ENCODE measurements around the gene CORO1C. TPM values are rescaled to one million over a fixed set of nuclear protein-coding genes. Genes with fewer than 3 reads are reported as not detected.

The CORO1C gene
- total RNA-seq, 1 experiment from 2014 or later = 139 TPM

DNA sequence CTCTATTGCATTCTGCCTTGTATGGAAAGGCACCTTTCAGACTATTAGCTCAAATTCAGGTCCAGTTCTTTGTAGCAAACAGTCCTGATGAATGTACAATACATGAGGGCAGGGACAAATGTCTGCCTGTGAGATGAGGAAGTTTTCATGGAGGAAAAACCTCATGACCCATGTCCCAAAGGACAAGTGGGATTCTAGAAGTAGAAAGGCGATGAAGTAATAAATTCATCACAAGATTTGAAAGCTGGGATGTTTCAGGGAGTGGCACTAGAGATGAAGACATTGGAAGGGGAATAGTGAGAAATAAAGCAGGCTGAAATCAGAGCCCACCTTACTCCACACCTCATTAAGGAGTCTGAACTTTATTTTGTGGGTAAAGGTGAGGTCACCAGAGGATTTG, 4.2 kb downstream of the CORO1C start:
- Histone ChIP-seq H3F3A (ENCODE audit: insufficient read depth, low read depth) (peaks cover 44% of the 10 kb centered on the region), H2AFZ (no peak overlapping the region), H3K9me3 (ENCODE audit: insufficient read depth, low read depth) (no peaks in the 10 kb centered on the region), H3K4me2 (peak overlapping the region; percentile 91; the same call in 1 of the 2 replicates), H3K4me1 (replicated peaks; ENCODE audit: insufficient read depth) (peaks cover 59% of the 10 kb centered on the region), H3K9me2 (ENCODE audit: insufficient read depth) (no peaks in the 10 kb centered on the region), H3K27ac (no peak overlapping the region), H4K20me1 (ENCODE audit: insufficient read depth) (no peaks in the 10 kb centered on the region), H3K4me3 (no peak overlapping the region), H3K27me3 (ENCODE audit: insufficient read depth, low read depth) (no peaks in the 10 kb centered on the region), H3K36me3 (ENCODE audit: low read depth) (no peaks in the 10 kb centered on the region), H3K79me2 (ENCODE audit: low read depth) (peaks cover 80% of the 10 kb centered on the region)
- CTCF ChIA-PET = no interaction called here
- POLR2A ChIA-PET (ENCODE audit: unreplicated experiment) = no interaction called here
- BruUV-seq (replicated peaks) = no TSS peak
- intact Hi-C loops (cut with micrococcal nuclease; ENCODE audit: unreplicated experiment) = no loop called here
- no peak for DNase-seq
- TF ChIP-seq, protein P1, sequence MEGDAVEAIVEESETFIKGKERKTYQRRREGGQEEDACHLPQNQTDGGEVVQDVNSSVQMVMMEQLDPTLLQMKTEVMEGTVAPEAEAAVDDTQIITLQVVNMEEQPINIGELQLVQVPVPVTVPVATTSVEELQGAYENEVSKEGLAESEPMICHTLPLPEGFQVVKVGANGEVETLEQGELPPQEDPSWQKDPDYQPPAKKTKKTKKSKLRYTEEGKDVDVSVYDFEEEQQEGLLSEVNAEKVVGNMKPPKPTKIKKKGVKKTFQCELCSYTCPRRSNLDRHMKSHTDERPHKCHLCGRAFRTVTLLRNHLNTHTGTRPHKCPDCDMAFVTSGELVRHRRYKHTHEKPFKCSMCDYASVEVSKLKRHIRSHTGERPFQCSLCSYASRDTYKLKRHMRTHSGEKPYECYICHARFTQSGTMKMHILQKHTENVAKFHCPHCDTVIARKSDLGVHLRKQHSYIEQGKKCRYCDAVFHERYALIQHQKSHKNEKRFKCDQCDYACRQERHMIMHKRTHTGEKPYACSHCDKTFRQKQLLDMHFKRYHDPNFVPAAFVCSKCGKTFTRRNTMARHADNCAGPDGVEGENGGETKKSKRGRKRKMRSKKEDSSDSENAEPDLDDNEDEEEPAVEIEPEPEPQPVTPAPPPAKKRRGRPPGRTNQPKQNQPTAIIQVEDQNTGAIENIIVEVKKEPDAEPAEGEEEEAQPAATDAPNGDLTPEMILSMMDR (conservative IDR thresholded peaks at IDR 0.05) = no peak
- TF ChIP-seq EZH2 (IDR thresholded peaks at IDR 0.05; ENCODE audit: low read depth) = no peak

DNA sequence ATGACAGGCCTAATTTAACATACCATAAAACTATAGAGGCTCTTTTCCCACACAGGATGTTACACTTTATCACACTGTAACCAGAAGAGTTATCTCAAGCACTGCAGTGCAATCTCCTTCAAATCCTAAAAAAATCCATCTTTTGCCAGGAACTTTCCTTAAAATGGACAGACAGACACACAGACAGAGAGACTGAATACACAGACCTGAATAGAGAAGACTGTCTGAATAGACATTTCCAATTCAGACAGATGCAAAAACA, 6.5 kb downstream of the CORO1C start:
- intact Hi-C loops (cut with micrococcal nuclease; ENCODE audit: unreplicated experiment) = no loop called here

DNA sequence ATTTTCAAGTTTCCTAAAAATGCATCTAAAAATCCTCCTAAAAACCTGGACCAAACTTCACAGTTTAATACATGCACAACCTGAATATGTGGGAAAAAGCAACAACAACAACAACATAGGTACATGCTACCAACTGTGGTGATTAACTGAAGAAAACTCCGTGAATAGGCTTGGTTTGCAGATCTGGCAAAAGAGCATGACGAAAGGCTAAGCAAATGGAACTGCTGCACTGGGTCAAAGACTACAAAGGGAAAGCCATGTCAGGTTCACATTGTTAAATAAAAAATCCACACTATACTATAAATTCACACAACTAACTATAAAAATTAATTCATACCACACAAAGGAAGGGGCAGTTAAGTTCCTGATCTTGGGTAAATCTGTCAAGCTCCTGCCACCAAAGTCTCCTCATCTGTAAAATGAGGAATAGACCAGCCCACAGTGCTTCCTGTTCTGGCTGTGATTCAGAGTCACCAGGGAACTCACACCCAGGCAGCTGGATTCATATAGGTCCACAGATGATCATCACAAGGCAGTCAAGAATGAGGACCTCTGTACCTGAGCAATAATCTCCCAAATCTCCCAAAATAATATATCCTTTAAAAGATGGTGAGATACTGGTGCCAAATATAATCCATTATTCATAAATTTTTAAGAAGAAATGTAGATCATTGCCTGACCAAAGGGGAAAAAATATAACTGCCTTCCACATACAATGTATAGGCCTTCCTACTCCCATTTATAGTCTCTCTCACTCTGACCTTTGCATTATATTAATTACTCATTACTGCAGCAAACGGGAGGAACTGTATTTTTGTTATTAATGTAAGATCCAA, 7.0 kb downstream of the CORO1C start:
- H3K79me2 ChIP-seq (ENCODE audit: low read depth) = peaks cover 98% of the 10 kb centered on the region
- H3K4me3 ChIP-seq = no peak overlapping the region
- ChIA-PET CTCF (interaction anchor here (0.6 kb wide), 1 partner anchor 79 kb away, joined by 8 read pairs; no protein-coding TSS in a partner anchor), POLR2A (ENCODE audit: unreplicated experiment) (no interaction called here)
- no peaks in the 10 kb centered on the region for H3K27me3 ChIP-seq (ENCODE audit: insufficient read depth, low read depth)
- peak in 1 of 2 experiments; percentile 63 for DNase-seq
- no peaks in the 10 kb centered on the region for H3K9me3 ChIP-seq (ENCODE audit: insufficient read depth, low read depth)
- H3K4me2 ChIP-seq = peak overlapping the region; percentile 69
- H3K36me3 ChIP-seq (ENCODE audit: low read depth) = no peaks in the 10 kb centered on the region
- peaks cover 41% of the 10 kb centered on the region for H3F3A ChIP-seq (ENCODE audit: insufficient read depth, low read depth)
- H4K20me1 ChIP-seq (ENCODE audit: insufficient read depth) = no peaks in the 10 kb centered on the region
- H2AFZ ChIP-seq = no peak overlapping the region
- no TSS peak for BruUV-seq (replicated peaks)
- peaks cover 69% of the 10 kb centered on the region for H3K4me1 ChIP-seq (replicated peaks; ENCODE audit: insufficient read depth)
- TF ChIP-seq EZH2 (IDR thresholded peaks at IDR 0.05; ENCODE audit: low read depth) = no peak
- TF ChIP-seq, protein P1 (conservative IDR thresholded peaks at IDR 0.05) = no peak
- no peaks in the 10 kb centered on the region for H3K9me2 ChIP-seq (ENCODE audit: insufficient read depth)
- intact Hi-C loops (cut with micrococcal nuclease; ENCODE audit: unreplicated experiment) = no loop called here
- H3K27ac ChIP-seq = peak overlapping the region; percentile 90

More for the DNA sequence above, 6.5 kb downstream of the CORO1C start:
- CTCF ChIA-PET = no interaction called here
- peaks cover 47% of the 10 kb centered on the region for H3F3A ChIP-seq (ENCODE audit: insufficient read depth, low read depth)
- H3K4me1 ChIP-seq (replicated peaks; ENCODE audit: insufficient read depth) = peaks cover 75% of the 10 kb centered on the region
- no peaks in the 10 kb centered on the region for H3K9me2 ChIP-seq (ENCODE audit: insufficient read depth)
- H3K79me2 ChIP-seq (ENCODE audit: low read depth) = peaks cover 98% of the 10 kb centered on the region
- H3K27me3 ChIP-seq (ENCODE audit: insufficient read depth, low read depth) = no peaks in the 10 kb centered on the region
- BruUV-seq (replicated peaks) = no TSS peak
- H3K9me3 ChIP-seq (ENCODE audit: insufficient read depth, low read depth) = no peaks in the 10 kb centered on the region
- no peak for DNase-seq
- peak overlapping the region; percentile 90 for H3K27ac ChIP-seq
- POLR2A ChIA-PET (ENCODE audit: unreplicated experiment) = interaction anchor here (0.6 to 0.8 kb wide), 2 partner anchors 32 to 143 kb away, joined by 3 to 13 read pairs; no protein-coding TSS in a partner anchor
- no peak for TF ChIP-seq EZH2 (IDR thresholded peaks at IDR 0.05; ENCODE audit: low read depth)
- TF ChIP-seq, protein P1 (conservative IDR thresholded peaks at IDR 0.05) = no peak
- H3K36me3 ChIP-seq (ENCODE audit: low read depth) = no peaks in the 10 kb centered on the region
- no peak overlapping the region for H2AFZ ChIP-seq
- no peaks in the 10 kb centered on the region for H4K20me1 ChIP-seq (ENCODE audit: insufficient read depth)
- no peak overlapping the region for H3K4me3 ChIP-seq
- H3K4me2 ChIP-seq = peak overlapping the region; percentile 69

Measured in PC-9 (cell line).